MM.1S (cell line): Measurements from ENCODE around the gene BCO2.

ENCODE experiments used
- CTCF ChIP-seq: fragments of 300-600 bp; sonication (generic); IDR thresholded peaks from 2 replicates; pipeline ENCODE4 v1.5.1; 2016; ENCODE audit warnings: antibody characterized with exemption, low read length, mixed read lengths
- EZH2 ChIP-seq: fragments of 300-600 bp; sonication (generic); optimal IDR thresholded peaks from 2 replicates; pipeline ENCODE3; 2017; ENCODE audit warnings: low read depth, mild to moderate bottlenecking, antibody characterized with exemption, low read length, mixed read lengths
- EZH2phosphoT487 ChIP-seq: fragments of 300-600 bp; sonication (generic); IDR thresholded peaks from 2 replicates; pipeline ENCODE4 v1.6.1; 2018; ENCODE audit warnings: antibody characterized with exemption, low read length

GRCh38 chr11:112150517-112150916, 24.8 kb upstream of the BCO2 start:
- TF ChIP-seq EZH2 (no peak), EZH2phosphoT487 (no peak), CTCF (no peak)
